Hepatocyte (in vitro differentiated cells): ENCODE results near the gene ZBTB16. TPM values are rescaled to one million over a fixed set of nuclear protein-coding genes. Genes with fewer than 3 reads are reported as not detected.

Experiments used
- DNase-seq: peaks from one replicate; pipeline ENCODE4 v3.0.0-alpha.2; 2016; ENCODE audit warnings: low spot score
- H2AFZ ChIP-seq: fragments of 200-600 bp; sonication (generic); 2 replicates; pipeline ENCODE4 v1.6.0; 2016; ENCODE audit warnings: antibody characterized with exemption, mild to moderate bottlenecking
- H3K27ac ChIP-seq: fragments of 200-600 bp; sonication (generic); 2 replicates; pipeline ENCODE4 v1.5.1; 2016; ENCODE audit warnings: mild to moderate bottlenecking
- H3K27me3 ChIP-seq: fragments of 200-600 bp; sonication (generic); 2 replicates; pipeline ENCODE4 v1.6.1; 2016
- H3K36me3 ChIP-seq: fragments of 200-600 bp; sonication (generic); replicated peaks from 2 replicates; pipeline ENCODE4 v1.5.1; 2016; ENCODE audit warnings: low read depth; ENCODE audit not compliant: insufficient read depth
- H3K4me1 ChIP-seq: fragments of 200-600 bp; sonication (generic); 2 replicates; pipeline ENCODE4 v1.5.1; 2016; ENCODE audit warnings: mild to moderate bottlenecking, moderate library complexity; ENCODE audit not compliant: insufficient read depth
- H3K4me2 ChIP-seq: fragments of 200-600 bp; sonication (generic); 2 replicates; pipeline ENCODE4 v1.6.0; 2016
- H3K4me3 ChIP-seq: fragments of 200-600 bp; sonication (generic); 2 replicates; pipeline ENCODE4 v1.5.1; 2016; ENCODE audit warnings: mild to moderate bottlenecking
- H3K79me2 ChIP-seq: fragments of 200-600 bp; sonication (generic); 2 replicates; pipeline ENCODE4 v1.6.0; 2017; ENCODE audit warnings: mild to moderate bottlenecking
- H3K9me2 ChIP-seq: fragments of 200-600 bp; sonication (generic); replicated peaks from 2 replicates; pipeline ENCODE4 v1.6.0; 2017; ENCODE audit warnings: mild to moderate bottlenecking; ENCODE audit not compliant: insufficient read depth
- H3K9me3 ChIP-seq: fragments of 200-600 bp; sonication (generic); 2 replicates; pipeline ENCODE4 v1.5.1; 2016; ENCODE audit warnings: low read depth, mild to moderate bottlenecking
- H4K20me1 ChIP-seq: fragments of 200-600 bp; sonication (generic); 2 replicates; pipeline ENCODE4 v1.6.0; 2016; ENCODE audit warnings: mild to moderate bottlenecking; ENCODE audit not compliant: insufficient read depth, poor library complexity, severe bottlenecking
- EZH2 ChIP-seq: fragments of 200-600 bp; sonication (generic); IDR thresholded peaks from 2 replicates; pipeline ENCODE4 v1.6.1; 2016; ENCODE audit warnings: antibody characterized with exemption, mild to moderate bottlenecking, borderline replicate concordance
- EZH2phosphoT487 ChIP-seq: fragments of 200-600 bp; sonication (generic); IDR thresholded peaks from one replicate; pipeline ENCODE4 v1.6.1; 2018; ENCODE audit warnings: antibody characterized with exemption, mild to moderate bottlenecking, low read depth, moderate library complexity; ENCODE audit not compliant: unreplicated experiment, severe bottlenecking
- WGBS: methylation state at CpG from one replicate; pipeline ENCODE4 v1.1.6; 2016; ENCODE audit warnings: low lambda C conversion rate; ENCODE audit errors: missing lambda C conversion rate; 5-methylcytosine and 5-hydroxymethylcytosine counted together
- polyA plus RNA-seq: library from polyadenylated mRNA; unstranded; fragments of >200 nt; fragmentation: Nextera tagmentation; extraction: Ambion mirVana; gene quantifications from 2 replicates; pipeline ENCODE4 v1.2.1, GENCODE V29; 2016
- total RNA-seq: library from RNA; depleted of rRNA; stranded (reverse); fragments of >200 nt; gene quantifications from 2 replicates; pipeline ENCODE4 v1.2.3, GENCODE V29; 2014
- TF ChIP-seq, protein P1 (sequence below): fragments of 200-600 bp; sonication (generic); IDR thresholded peaks from 2 replicates; pipeline ENCODE4 v1.5.1; 2016; ENCODE audit warnings: antibody characterized with exemption, mild to moderate bottlenecking; ENCODE audit not compliant: poor library complexity

The ZBTB16 gene
- total and polyA plus RNA-seq, 2 experiments from 2014 or later = 30.1 to 52.3 TPM

- Histone ChIP-seq H3K4me2 (no peak overlapping the region), H3K36me3 (no peaks in the 10 kb centered on the region)
- WGBS = 94% methylated on average over 14 of the region's 14 CpGs
These were observed 195.1 kb downstream of the ZBTB16 start for GRCh38 chr11:114254571-114255146.

GRCh38 chr11:114255289-114255688, 195.8 kb downstream of the ZBTB16 start:
- Histone ChIP-seq H4K20me1 (no peaks in the 10 kb centered on the region), H3K79me2 (no peaks in the 10 kb centered on the region), H3K9me3 (no peaks in the 10 kb centered on the region), H3K36me3 (no peaks in the 10 kb centered on the region), H3K9me2 (no peaks in the 10 kb centered on the region), H3K27ac (no peak overlapping the region), H3K4me1 (peaks cover 25% of the 10 kb centered on the region), H3K27me3 (no peaks in the 10 kb centered on the region), H3K4me3 (no peak overlapping the region), H3K4me2 (no peak overlapping the region), H2AFZ (no peak overlapping the region)
- no peak for DNase-seq
- TF ChIP-seq EZH2 (no peak), EZH2phosphoT487 (no peak)
- TF ChIP-seq, protein P1, sequence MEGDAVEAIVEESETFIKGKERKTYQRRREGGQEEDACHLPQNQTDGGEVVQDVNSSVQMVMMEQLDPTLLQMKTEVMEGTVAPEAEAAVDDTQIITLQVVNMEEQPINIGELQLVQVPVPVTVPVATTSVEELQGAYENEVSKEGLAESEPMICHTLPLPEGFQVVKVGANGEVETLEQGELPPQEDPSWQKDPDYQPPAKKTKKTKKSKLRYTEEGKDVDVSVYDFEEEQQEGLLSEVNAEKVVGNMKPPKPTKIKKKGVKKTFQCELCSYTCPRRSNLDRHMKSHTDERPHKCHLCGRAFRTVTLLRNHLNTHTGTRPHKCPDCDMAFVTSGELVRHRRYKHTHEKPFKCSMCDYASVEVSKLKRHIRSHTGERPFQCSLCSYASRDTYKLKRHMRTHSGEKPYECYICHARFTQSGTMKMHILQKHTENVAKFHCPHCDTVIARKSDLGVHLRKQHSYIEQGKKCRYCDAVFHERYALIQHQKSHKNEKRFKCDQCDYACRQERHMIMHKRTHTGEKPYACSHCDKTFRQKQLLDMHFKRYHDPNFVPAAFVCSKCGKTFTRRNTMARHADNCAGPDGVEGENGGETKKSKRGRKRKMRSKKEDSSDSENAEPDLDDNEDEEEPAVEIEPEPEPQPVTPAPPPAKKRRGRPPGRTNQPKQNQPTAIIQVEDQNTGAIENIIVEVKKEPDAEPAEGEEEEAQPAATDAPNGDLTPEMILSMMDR = no peak
- 80% methylated on average over 9 of the region's 11 CpGs for WGBS

More at GRCh38 chr11:114254571-114255146, 195.1 kb downstream of the ZBTB16 start:
- Histone ChIP-seq H3K4me1 (peaks cover 25% of the 10 kb centered on the region), H3K9me3 (no peaks in the 10 kb centered on the region), H3K27me3 (no peaks in the 10 kb centered on the region), H2AFZ (no peak overlapping the region), H4K20me1 (no peaks in the 10 kb centered on the region), H3K9me2 (no peaks in the 10 kb centered on the region), H3K79me2 (no peaks in the 10 kb centered on the region), H3K4me3 (no peak overlapping the region), H3K27ac (no peak overlapping the region)
- no peak for DNase-seq
- TF ChIP-seq, protein P1 = no peak
- TF ChIP-seq EZH2phosphoT487 (no peak), EZH2 (no peak)

DNA sequence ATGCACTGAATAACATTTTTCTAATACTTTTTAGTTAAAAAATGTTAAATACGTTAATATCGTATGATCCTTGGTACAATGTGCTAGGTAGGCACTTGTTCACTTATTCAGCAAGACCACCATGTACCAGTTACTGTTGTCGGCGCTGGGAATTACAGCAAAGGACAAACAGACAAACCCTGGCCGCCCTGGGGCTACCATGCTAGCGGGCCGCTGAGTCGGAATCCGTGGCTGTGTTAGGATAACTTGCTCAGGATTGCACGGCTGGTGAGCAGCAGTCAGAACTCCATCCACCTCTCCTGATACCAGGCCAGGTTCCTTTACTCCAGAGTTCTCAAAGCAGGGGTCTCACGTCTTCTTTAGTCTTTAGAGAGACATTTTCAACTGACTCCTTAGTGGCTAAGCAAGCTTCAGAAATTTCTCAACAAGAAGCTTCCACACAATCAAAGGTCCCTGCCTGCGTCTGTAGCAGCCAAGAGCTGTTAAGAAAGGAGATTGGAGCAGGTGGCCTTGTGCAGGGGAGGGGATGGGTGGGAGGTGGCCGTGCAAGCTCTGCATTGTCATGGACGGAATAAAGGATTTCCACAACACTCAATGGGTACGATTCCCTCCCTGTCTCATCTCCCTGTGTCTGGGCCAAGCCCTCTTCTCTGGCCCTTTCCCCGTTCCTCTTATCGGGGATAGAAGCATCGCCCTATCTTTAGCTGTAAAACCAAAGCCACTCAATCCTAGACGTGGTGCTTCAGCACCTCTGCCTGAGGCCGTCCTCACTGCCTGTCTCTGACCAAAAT, 196.9 kb downstream of the ZBTB16 start:
- no peak overlapping the region for H3K27ac ChIP-seq

More for the DNA sequence above, 196.9 kb downstream of the ZBTB16 start:
- DNase-seq = no peak
- no peaks in the 10 kb centered on the region for H3K27me3 ChIP-seq
- no peak overlapping the region for H2AFZ ChIP-seq
- WGBS = 85% methylated on average over 20 of the region's 20 CpGs
- TF ChIP-seq EZH2phosphoT487 (no peak), EZH2 (no peak)
- TF ChIP-seq, protein P1 = no peak
- H4K20me1 ChIP-seq = no peaks in the 10 kb centered on the region
- no peaks in the 10 kb centered on the region for H3K9me3 ChIP-seq
- no peaks in the 10 kb centered on the region for H3K36me3 ChIP-seq
- H3K4me2 ChIP-seq = no peak overlapping the region
- no peak overlapping the region for H3K4me3 ChIP-seq
- no peaks in the 10 kb centered on the region for H3K9me2 ChIP-seq
- H3K4me1 ChIP-seq = peaks cover 25% of the 10 kb centered on the region
- H3K79me2 ChIP-seq = no peaks in the 10 kb centered on the region
